Heart right ventricle (tissue), 16 donors: ENCODE results near the gene SLC2A5. TPM values are rescaled to one million over a fixed set of nuclear protein-coding genes. Genes with fewer than 3 reads are reported as not detected.

Experiments
- ATAC-seq, 8 donors: fragments of 200-7000 bp; cut with Tn5 transposase; one replicate each; pipeline ENCODE4 v1.9.1; 2020; ENCODE audit warnings: mild to moderate bottlenecking in 8 of 8, moderate library complexity in 8 of 8, moderate number of reproducible peaks in 1 of 8
- DNase-seq, 2 donors: peaks; one replicate each; pipeline ENCODE4 v3.0.0-alpha.2; 2020
- H3K27ac ChIP-seq, 10 donors: fragments of 200-600 bp; sonication (generic) in 2 of 10; one replicate each; pipeline versions ENCODE4 v1.5.0 to v1.8.0; 2020 to 2022; ENCODE audit warnings: mild to moderate bottlenecking in 3 of 10
- H3K27me3 ChIP-seq, 7 donors: fragments of 200-600 bp; one replicate each; pipeline ENCODE4 v1.8.0; 2021 to 2022; ENCODE audit warnings: mild to moderate bottlenecking in 2 of 7
- H3K36me3 ChIP-seq, 9 donors: fragments of 200-600 bp; sonication (generic) in 1 of 9; one replicate each; pipeline versions ENCODE4 v1.5.0 to v1.8.0; 2020 to 2022; ENCODE audit warnings: mild to moderate bottlenecking in 2 of 9
- H3K4me1 ChIP-seq, 9 donors: fragments of 200-600 bp; sonication (generic) in 1 of 9; one replicate each; pipeline versions ENCODE4 v1.5.0 to v1.8.0; 2020 to 2022; ENCODE audit warnings: mild to moderate bottlenecking in 4 of 9
- H3K4me3 ChIP-seq, 10 donors: fragments of 200-600 bp; sonication (generic) in 2 of 10; one replicate each; pipeline versions ENCODE4 v1.5.0 to v1.8.0; 2020 to 2022; ENCODE audit warnings: mild to moderate bottlenecking in 7 of 10, moderate library complexity in 2 of 10
- H3K9me3 ChIP-seq, 11 donors: fragments of 200-600 bp in 10 of 11; sonication (generic) in 2 of 11; one replicate each; pipeline versions ENCODE4 v1.5.0 to v1.8.0; 2013 to 2022; ENCODE audit warnings: mild to moderate bottlenecking in 2 of 11, control low read depth in 1 of 11, moderate library complexity in 1 of 11
- CTCF ChIP-seq, 9 donors: fragments of 200-600 bp; sonication (generic) in 2 of 9; IDR thresholded peaks; one replicate each; pipeline versions ENCODE4 v1.5.0 to v1.8.0; 2021 to 2022; ENCODE audit warnings: antibody characterized with exemption in 9 of 9, mild to moderate bottlenecking in 5 of 9, moderate library complexity in 1 of 9
- WGBS, 2 donors: extraction: QIAGEN DNeasy Blood & Tissue Kit; methylation state at CpG; one replicate each; pipeline ENCODE4 v1.1.7; 2013; ENCODE audit warnings: inconsistent platforms in 1 of 2; 5-methylcytosine and 5-hydroxymethylcytosine counted together
- intact Hi-C, 10 donors: fragments of 100-400 bp; cut with DNase I; formaldehyde crosslinking; loops; one replicate each; pipeline versions ENCODE4 v1.11.1 to v1.14.2; 2022
- long read RNA-seq, 3 donors: library from polyadenylated mRNA; unstranded; transcript quantifications; one replicate each; pipeline ENCODE4 v2.0.0, GENCODE V29; 2020 to 2021
- polyA plus RNA-seq, 2 donors: library from polyadenylated mRNA; stranded (reverse); fragments of 200-250 nt; gene quantifications; one replicate each; pipeline ENCODE4 v1.2.3, GENCODE V29; 2013
- total RNA-seq, 10 donors: library from RNA; stranded (reverse); fragmentation: NEBNext Ultra II Directional in 3 of 10; extraction: Animal tissue kit (Norgen Biotek cat#: 25700) in 3 of 10; gene quantifications; one replicate each; pipeline versions ENCODE4 v1.2.1 to v1.2.4, GENCODE V29; 2021 to 2023
- donor health status: Arrhythmogenic right ventricular cardiomyopathy.
- donor health status: ischemic (EF 13 %, LVEDD 7.1; RV severe dilation, severe dysfunction).
- donor health status: healthy with polysubstance abuse.
- donor health status: DM: no; HTN: yes; CAD: no.
- donor health status: DM: no; HTN: no; CAD: no.
- donor health status: ischemic (EF 25% LVEDD 6.9; RV normal size, moderate dysfunction).
- donor health status: ischemic (EF 25% LVEDD 5.7; RV mildly dilated, moderate dysfunction).
- donor health status: healthy.
- donor health status: DM: yes; HTN: yes; CAD: no.
- donor health status: Ischemic cardiomyopathy.
- donor health status: ischemic (EF 35%, LVEDD 5.7; RV mildly dilated, moderate dysfunction).
- donor health status: nonischemic (EF 11% LVEDD 7.7; RV severe dilation, severe dysfunction).
- donor health status: DM: yes; HTN: yes; CAD: no.
- donor health status: PGD.
- donor health status: ischemic (EF 29% LVEDD 5.4; RV normal size, mild dysfunction).
- donor health status: nonischemic (EF 23%, LVEDD 6.1; RV moderate dilation, normal function).

Gene SLC2A5
- total RNA-seq: 10 to 100 TPM in 1 of 10 donors, 1 to 10 TPM in 9; 1.3 to 15.6 (median 4.3) TPM
- 1 to 10 TPM in 1 of 2 donors, under 1 TPM in 1; 0.39 to 1.7 TPM for polyA plus RNA-seq
- long read RNA-seq, donor 1, full-length matches to known transcripts: 1 of 4 reads
- long read RNA-seq, donor 1, partial matches to known transcripts: 1 of 4 reads
- long read RNA-seq, donor 1, other reads (novel, unspliced or antisense): 2 of 4 reads
- long read RNA-seq, donor 2, full-length matches to known transcripts: 2 of 12 reads
- long read RNA-seq, donor 2, partial matches to known transcripts: 7 of 12 reads
- long read RNA-seq, donor 2, other reads (novel, unspliced or antisense): 3 of 12 reads
- long read RNA-seq, donor 3, full-length matches to known transcripts: 14 of 22 reads
- long read RNA-seq, donor 3, partial matches to known transcripts: 5 of 22 reads
- long read RNA-seq, donor 3, other reads (novel, unspliced or antisense): 3 of 22 reads

GRCh38 chr1:9069326-9070100, at the start of gene SLC2A5:
Gene SLC2A5 (minus strand): TSS chr1:9069635. CDS start chr1:9069536, 99 bp downstream.
- ATAC-seq: peak; percentile 9 to 75 (median 60)
- no peak for TF ChIP-seq CTCF (IDR thresholded peaks at IDR 0.05)

GRCh38 chr1:9118186-9118585, 48.8 kb upstream of the SLC2A5 start:
- no peaks in the 10 kb centered on the region for H3K27me3 ChIP-seq
- no peak for TF ChIP-seq CTCF (IDR thresholded peaks at IDR 0.05)
- WGBS, 2 donors: 64 to 65% methylated on average over 7 of the region's 7 CpGs
- H3K27ac ChIP-seq: peak overlapping the region in 1 of 10 donors; percentile 44
- ATAC-seq (peak in 6 of 8 donors; percentile 36 to 67 (median 38)), DNase-seq (no peak)
- H3K36me3 ChIP-seq: peaks cover 0 to 2% (median 0%) of the 10 kb centered on the region in 9 donors
- no peaks in the 10 kb centered on the region for H3K9me3 ChIP-seq
- peaks cover 0 to 38% (median 13%) of the 10 kb centered on the region in 9 donors for H3K4me1 ChIP-seq
- intact Hi-C loops: loop anchor here in 2 of 10 donors (10.0 kb wide), 3 partner anchors 337 to 377 kb away; no protein-coding TSS in a partner anchor
- no peak overlapping the region for H3K4me3 ChIP-seq

More at GRCh38 chr1:9069326-9070100, at the start of gene SLC2A5:
- H3K27me3 ChIP-seq: no peaks in the 10 kb centered on the region
- peaks cover 0 to 74% (median 36%) of the 10 kb centered on the region in 9 donors for H3K4me1 ChIP-seq
- WGBS, 2 donors: 21 to 32% methylated on average over 8 of the region's 8 CpGs
- no peaks in the 10 kb centered on the region for H3K9me3 ChIP-seq
- peak; percentile 24 to 33 for DNase-seq
- intact Hi-C loops: no loop called here
- H3K4me3 ChIP-seq: peak within 1 kb of the TSS in 7 of 10 donors; percentile 4 to 43 (median 24)
- H3K36me3 ChIP-seq: no peaks in the 10 kb centered on the region
- H3K27ac ChIP-seq: peak within 1 kb of the TSS in 9 of 10 donors; percentile 50 to 88 (median 64)

GRCh38 chr1:9115351-9116205, 46.1 kb upstream of the SLC2A5 start:
- Histone ChIP-seq H3K27me3 (no peaks in the 10 kb centered on the region), H3K4me1 (peaks cover 0 to 25% (median 11%) of the 10 kb centered on the region in 9 donors), H3K9me3 (no peaks in the 10 kb centered on the region), H3K4me3 (no peak overlapping the region), H3K36me3 (peaks cover 0 to 14% (median 0%) of the 10 kb centered on the region in 9 donors), H3K27ac (no peak overlapping the region)
- 85 to 87% methylated on average over 5 of the region's 5 CpGs for WGBS, 2 donors
- TF ChIP-seq CTCF (IDR thresholded peaks at IDR 0.05): no peak
- DNase-seq (no peak), ATAC-seq (no peak)
- intact Hi-C loops: loop anchor here in 2 of 10 donors (10.0 kb wide), 3 partner anchors 339 to 379 kb away; no protein-coding TSS in a partner anchor
